Mucosa of rectum (tissue), 2 donors: Measurements from ENCODE around the gene DLX2.

Experiments used
- H3K27ac ChIP-seq, 2 donors: one replicate each; pipeline ENCODE4 v1.7.0; 2013; ENCODE audit warnings: inconsistent platforms in 2 of 2, low read depth in 2 of 2, low read length in 2 of 2
- H3K27me3 ChIP-seq, 2 donors: one replicate each; pipeline ENCODE4 v1.7.0; 2013; ENCODE audit warnings: low read length in 2 of 2; ENCODE audit not compliant: control insufficient read depth in 2 of 2, insufficient read depth in 2 of 2
- H3K36me3 ChIP-seq, 2 donors: one replicate each; pipeline ENCODE4 v1.7.0; 2013; ENCODE audit warnings: low read length in 2 of 2; ENCODE audit not compliant: control insufficient read depth in 2 of 2, insufficient read depth in 2 of 2
- H3K4me1 ChIP-seq, 2 donors: one replicate each; pipeline ENCODE4 v1.7.0; 2013; ENCODE audit warnings: low read length in 2 of 2, mild to moderate bottlenecking in 1 of 2; ENCODE audit not compliant: control insufficient read depth in 2 of 2, insufficient read depth in 2 of 2
- H3K4me3 ChIP-seq, 2 donors: one replicate each; pipeline ENCODE4 v1.7.0; 2013; ENCODE audit warnings: low read length in 2 of 2
- H3K9ac ChIP-seq, 2 donors: one replicate each; pipeline ENCODE4 v1.7.0; 2013; ENCODE audit warnings: low read length in 2 of 2, low read depth in 1 of 2, mild to moderate bottlenecking in 1 of 2
- H3K9me3 ChIP-seq, 2 donors: one replicate each; pipeline ENCODE4 v1.7.0; 2013; ENCODE audit warnings: low read length in 2 of 2; ENCODE audit not compliant: control insufficient read depth in 2 of 2
- donor health status: healthy.
- donor health status: Normal muscosa, but diverticular disease.

Gene DLX2

DNA sequence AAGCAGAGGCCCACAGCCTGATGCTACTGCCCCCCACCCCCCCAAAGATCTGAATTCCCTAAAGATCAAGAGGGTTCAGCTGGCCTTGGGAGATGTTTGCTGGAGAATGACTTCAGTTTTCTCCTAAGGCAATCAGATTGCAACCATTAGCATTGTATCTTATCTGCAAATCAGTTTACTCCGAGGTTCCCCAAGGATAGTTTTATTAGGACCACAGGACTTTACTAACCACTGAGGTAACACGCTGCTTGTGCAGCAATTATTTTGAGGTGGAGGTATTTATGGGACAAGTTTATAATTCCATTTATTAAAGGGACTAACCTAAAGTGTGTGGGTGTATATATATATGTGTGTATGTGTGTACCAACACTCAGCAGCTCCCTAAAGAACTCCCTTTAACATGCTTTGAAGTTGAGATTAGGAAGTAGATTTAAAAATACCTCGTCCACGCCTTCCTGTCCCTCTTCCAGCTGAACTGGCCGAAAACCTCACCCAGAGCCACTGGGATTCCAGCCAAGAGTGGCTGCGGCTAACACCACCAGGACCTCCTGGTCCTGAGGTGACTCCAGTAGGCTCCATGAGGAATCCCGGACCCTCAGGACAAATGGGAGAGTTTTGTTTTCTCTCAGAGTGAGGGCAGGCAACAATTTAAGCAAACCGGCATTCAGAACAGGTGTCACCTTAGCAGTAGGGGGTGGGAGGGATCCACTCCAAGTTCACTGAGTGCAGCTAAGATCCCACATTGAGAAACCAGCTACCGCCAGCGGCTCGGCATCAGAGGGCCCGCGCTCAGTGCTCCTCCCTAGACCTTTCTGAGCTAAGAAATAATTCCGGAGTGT lies 20.4 kb downstream of the DLX2 start:
- Histone ChIP-seq H3K4me1 (peaks cover 18 to 22% of the 10 kb centered on the region in 2 donors), H3K36me3 (no peaks in the 10 kb centered on the region), H3K9ac (no peak overlapping the region), H3K4me3 (no peak overlapping the region), H3K27ac (no peak overlapping the region), H3K9me3 (no peaks in the 10 kb centered on the region), H3K27me3 (peaks cover 65 to 78% of the 10 kb centered on the region in 2 donors)

- Histone ChIP-seq H3K9ac (no peak overlapping the region), H3K27ac (no peak overlapping the region), H3K27me3 (peaks cover 56 to 69% of the 10 kb centered on the region in 2 donors), H3K36me3 (no peaks in the 10 kb centered on the region), H3K4me1 (peaks cover 16 to 22% of the 10 kb centered on the region in 2 donors), H3K9me3 (no peaks in the 10 kb centered on the region), H3K4me3 (no peak overlapping the region)
Observed at GRCh38 chr2:172081221-172082022, 21.3 kb downstream of the DLX2 start.

DNA sequence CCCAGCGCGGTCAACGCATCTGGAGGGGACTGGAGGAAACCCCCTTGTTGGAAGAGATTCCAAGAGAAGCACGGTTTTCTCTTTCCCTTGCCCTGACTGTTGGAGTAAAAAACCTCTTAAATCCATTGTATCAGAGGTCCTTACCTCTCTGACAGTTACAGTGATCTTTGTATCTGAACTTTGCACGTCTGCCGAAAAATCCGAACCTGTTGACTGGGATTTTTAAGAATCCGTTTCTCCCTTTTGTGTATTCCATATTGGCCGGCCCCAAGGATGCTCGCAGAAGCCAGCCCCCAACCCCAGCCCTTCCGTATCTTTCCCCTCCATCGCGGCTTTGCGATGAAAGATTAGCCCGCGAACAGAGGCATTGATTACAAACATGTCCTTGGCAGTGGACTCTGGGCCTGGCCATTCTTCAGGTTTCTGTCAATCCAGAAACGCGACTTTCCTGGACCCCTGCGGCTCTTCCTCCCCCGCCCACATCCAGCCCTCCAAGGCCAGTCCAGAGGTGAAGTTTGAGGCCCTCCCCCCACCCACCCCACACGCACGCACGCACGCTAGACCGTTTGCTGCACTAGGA lies 22.0 kb downstream of the DLX2 start:
- H3K36me3 ChIP-seq, result no peaks in the 10 kb centered on the region
- no peak overlapping the region for H3K27ac ChIP-seq
- no peak overlapping the region for H3K4me3 ChIP-seq
- peaks cover 50 to 62% of the 10 kb centered on the region in 2 donors for H3K27me3 ChIP-seq
- H3K9ac ChIP-seq, result no peak overlapping the region
- H3K4me1 ChIP-seq, result peaks cover 16 to 21% of the 10 kb centered on the region in 2 donors
- H3K9me3 ChIP-seq, result no peaks in the 10 kb centered on the region

- no peak overlapping the region for H3K27ac ChIP-seq
- H3K27me3 ChIP-seq, result peaks cover 46 to 55% of the 10 kb centered on the region in 2 donors
- H3K9me3 ChIP-seq, result no peaks in the 10 kb centered on the region
- H3K36me3 ChIP-seq, result no peaks in the 10 kb centered on the region
- no peak overlapping the region for H3K4me3 ChIP-seq
- H3K9ac ChIP-seq, result no peak overlapping the region
- H3K4me1 ChIP-seq, result peaks cover 9 to 15% of the 10 kb centered on the region in 2 donors
Observed at GRCh38 chr2:172079838-172080640, 22.7 kb downstream of the DLX2 start.

GRCh38 chr2:172079416-172079815 lies 23.3 kb downstream of the DLX2 start:
- no peak overlapping the region for H3K9ac ChIP-seq
- peaks cover 45 to 49% of the 10 kb centered on the region in 2 donors for H3K27me3 ChIP-seq
- no peaks in the 10 kb centered on the region for H3K9me3 ChIP-seq
- peaks cover 3 to 8% of the 10 kb centered on the region in 2 donors for H3K4me1 ChIP-seq
- no peak overlapping the region for H3K4me3 ChIP-seq
- no peaks in the 10 kb centered on the region for H3K36me3 ChIP-seq
- H3K27ac ChIP-seq, result no peak overlapping the region

DNA sequence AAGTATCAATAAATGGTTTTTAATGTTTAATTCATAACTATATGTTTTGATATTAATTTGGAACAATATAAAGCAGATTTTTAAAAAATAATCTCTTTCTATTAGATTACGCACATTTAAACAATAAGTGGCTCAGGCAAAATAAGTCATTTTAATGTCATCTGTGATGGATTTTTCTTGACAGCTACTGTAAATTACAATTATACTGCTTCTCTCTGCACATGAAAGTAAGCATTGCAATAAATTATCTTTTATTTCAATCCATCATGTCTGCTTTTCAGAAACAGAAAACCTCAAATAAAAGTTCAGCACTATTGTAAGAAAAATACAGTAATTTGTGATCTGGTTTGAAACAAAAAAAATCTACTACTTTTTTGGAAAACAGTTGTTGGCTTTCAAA lies 28.4 kb downstream of the DLX2 start:
- no peak overlapping the region for H3K27ac ChIP-seq
- H3K9ac ChIP-seq, result no peak overlapping the region
- no peak overlapping the region for H3K4me3 ChIP-seq
- H3K4me1 ChIP-seq, result no peaks in the 10 kb centered on the region
- H3K36me3 ChIP-seq, result no peaks in the 10 kb centered on the region
- peaks cover 0 to 2% of the 10 kb centered on the region in 2 donors for H3K27me3 ChIP-seq
- H3K9me3 ChIP-seq, result no peaks in the 10 kb centered on the region

DNA sequence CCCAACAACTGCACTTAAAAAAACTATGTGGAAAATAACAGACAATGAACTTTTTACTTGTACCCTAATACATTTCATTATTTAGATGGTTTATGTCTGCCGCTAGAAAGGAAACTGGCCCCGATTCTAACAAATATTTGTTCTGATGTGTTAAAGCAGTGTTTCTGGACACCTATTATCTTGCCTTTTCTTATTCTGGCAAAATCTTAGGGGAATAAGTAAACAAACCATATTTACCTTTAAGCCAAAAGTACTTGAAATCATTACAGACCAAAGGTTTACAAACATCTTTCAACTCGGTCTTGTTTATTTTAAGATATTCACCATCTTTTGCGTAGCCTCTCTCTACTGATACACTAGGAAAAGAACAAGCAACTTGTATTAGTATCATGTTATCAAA lies 29.2 kb downstream of the DLX2 start:
- no peaks in the 10 kb centered on the region for H3K4me1 ChIP-seq
- H3K36me3 ChIP-seq, result no peaks in the 10 kb centered on the region
- no peak overlapping the region for H3K4me3 ChIP-seq
- no peak overlapping the region for H3K27ac ChIP-seq
- no peak overlapping the region for H3K9ac ChIP-seq
- H3K27me3 ChIP-seq, result no peaks in the 10 kb centered on the region
- H3K9me3 ChIP-seq, result no peaks in the 10 kb centered on the region

- Histone ChIP-seq H3K36me3 (no peaks in the 10 kb centered on the region), H3K27me3 (no peaks in the 10 kb centered on the region), H3K9ac (no peak overlapping the region), H3K4me3 (no peak overlapping the region), H3K27ac (no peak overlapping the region), H3K4me1 (no peaks in the 10 kb centered on the region), H3K9me3 (no peaks in the 10 kb centered on the region)
Observed at GRCh38 chr2:172072706-172073105, 30.0 kb downstream of the DLX2 start.

- Histone ChIP-seq H3K9ac (no peak overlapping the region), H3K4me3 (no peak overlapping the region), H3K4me1 (no peaks in the 10 kb centered on the region)
Observed at GRCh38 chr2:172072303-172072702, 30.4 kb downstream of the DLX2 start.

More at GRCh38 chr2:172072303-172072702, 30.4 kb downstream of the DLX2 start:
- Histone ChIP-seq H3K9me3 (no peaks in the 10 kb centered on the region), H3K27me3 (no peaks in the 10 kb centered on the region), H3K27ac (no peak overlapping the region), H3K36me3 (no peaks in the 10 kb centered on the region)
